B cell (primary cell): ENCODE results near the gene BEX1. TPM values are rescaled to one million over a fixed set of nuclear protein-coding genes. Genes with fewer than 3 reads are reported as not detected.

Source experiments
- ATAC-seq: fragments of 200-7000 bp; cut with Tn5 transposase; one replicate; pipeline ENCODE4 v1.10.0; 2021; ENCODE audit warnings: low read depth, mild to moderate bottlenecking, moderate number of reproducible peaks, moderate library complexity
- CTCF ChIA-PET: fragments of 350-600 bp; sonication (Branson Sonifier 250); formaldehyde crosslinking; loops from one replicate; lab custom pipeline; 2021; ENCODE audit warnings: antibody characterized with exemption, inconsistent platforms; lab: Charles Lee
- POLR2A ChIA-PET: fragments of 350-600 bp; sonication (Branson Sonifier 250); formaldehyde crosslinking; loops from one replicate; lab custom pipeline; 2021; ENCODE audit warnings: antibody characterized with exemption; lab: Charles Lee
- DNase-seq: peaks from one replicate; pipeline ENCODE4 v3.0.0; 2013
- H2AFZ ChIP-seq: 2 replicates; pipeline ENCODE4 v1.6.1; 2012; ENCODE audit warnings: mild to moderate bottlenecking, low read depth, low read length; ENCODE audit not compliant: insufficient read depth, poor library complexity, severe bottlenecking
- H3K27ac ChIP-seq, 2 donors: 1 replicate in 1 of 2; 2 replicates in 1 of 2; pipeline ENCODE4 v1.5.1; 2012 to 2013; ENCODE audit warnings: low read length in 2 of 2, mild to moderate bottlenecking in 2 of 2, moderate library complexity in 1 of 2
- H3K27me3 ChIP-seq, 4 experiments: fragments of 200-600 bp in 1 of 4; sonication (generic) in 1 of 4; replicated peaks in 1 of 4; 1 replicate in 2 of 4; 2 replicates in 2 of 4; pipeline versions ENCODE4 v1.6.1 to v1.7.0; 2013 to 2016; ENCODE audit warnings: low read length in 3 of 4, mild to moderate bottlenecking in 2 of 4, mixed read lengths in 1 of 4, moderate library complexity in 1 of 4; ENCODE audit not compliant: insufficient read depth in 4 of 4, control insufficient read depth in 3 of 4; ENCODE audit errors: control extremely low read depth in 1 of 4
- H3K36me3 ChIP-seq, 2 experiments: replicated peaks in 1 of 2; 1 replicate in 1 of 2; 2 replicates in 1 of 2; pipeline versions ENCODE4 v1.6.1 to v1.7.1; 2013; ENCODE audit warnings: low read length in 1 of 2; ENCODE audit not compliant: insufficient read depth in 2 of 2, control insufficient read depth in 1 of 2; ENCODE audit errors: control extremely low read depth in 1 of 2, extremely low read depth in 1 of 2
- H3K4me1 ChIP-seq, 2 donors: fragments of 200-600 bp in 1 of 2; sonication (generic) in 1 of 2; 1 replicate in 1 of 2; 2 replicates in 1 of 2; pipeline versions ENCODE4 v1.5.1 to v1.6.1; 2013 to 2017; ENCODE audit warnings: low read length in 2 of 2; ENCODE audit not compliant: control insufficient read depth in 2 of 2, insufficient read depth in 2 of 2
- H3K4me2 ChIP-seq: replicated peaks from 2 replicates; pipeline ENCODE3; 2012; ENCODE audit warnings: mild to moderate bottlenecking, low read depth, low read length; ENCODE audit not compliant: poor library complexity, severe bottlenecking
- H3K4me3 ChIP-seq, 5 experiments: fragments of 200-600 bp in 1 of 5; sonication (generic) in 1 of 5; 1 replicate in 3 of 5; 2 replicates in 2 of 5; pipeline versions ENCODE4 v1.5.1 to v1.7.0; 2011 to 2016; ENCODE audit warnings: low read length in 4 of 5, mild to moderate bottlenecking in 4 of 5, low read depth in 2 of 5, control low read depth in 1 of 5, moderate library complexity in 1 of 5; ENCODE audit not compliant: insufficient read depth in 1 of 5; ENCODE audit errors: control extremely low read depth in 1 of 5, extremely low read depth in 1 of 5
- H3K79me2 ChIP-seq: fragments of 200-600 bp; sonication (generic); one replicate; pipeline ENCODE4 v1.6.0; 2016; ENCODE audit warnings: low read length; ENCODE audit not compliant: control insufficient read depth, insufficient read depth
- H3K9ac ChIP-seq: fragments of 200-600 bp; sonication (generic); 2 replicates; pipeline ENCODE4 v1.6.1; 2017; ENCODE audit warnings: mild to moderate bottlenecking, low read length, moderate library complexity
- H3K9me3 ChIP-seq, 3 donors: one replicate each; pipeline versions ENCODE4 v1.6.1 to v1.7.1; 2013; ENCODE audit warnings: low read length in 2 of 3; ENCODE audit not compliant: control insufficient read depth in 2 of 3, insufficient read depth in 1 of 3; ENCODE audit errors: control extremely low read depth in 1 of 3
- H4K20me1 ChIP-seq: 2 replicates; pipeline ENCODE4 v1.6.0; 2012; ENCODE audit warnings: mild to moderate bottlenecking, low read length; ENCODE audit not compliant: insufficient read depth, control insufficient read depth, poor library complexity, severe bottlenecking
- H3K27ac Mint-ChIP-seq: one replicate; pipeline ENCODE4 v1.8.0; 2021; ENCODE audit warnings: mixed read lengths
- H3K27me3 Mint-ChIP-seq: one replicate; pipeline ENCODE4 v1.8.0; 2021; ENCODE audit warnings: mixed read lengths
- H3K4me1 Mint-ChIP-seq: one replicate; pipeline ENCODE4 v1.8.0; 2021; ENCODE audit warnings: mixed read lengths
- H3K4me3 Mint-ChIP-seq: one replicate; pipeline ENCODE4 v1.8.0; 2021; ENCODE audit warnings: mixed read lengths
- H3K9me3 Mint-ChIP-seq: one replicate; pipeline ENCODE4 v1.8.0; 2022; ENCODE audit warnings: mixed read lengths; ENCODE audit not compliant: insufficient read depth
- CTCF ChIP-seq: fragments of 200-600 bp; IDR thresholded peaks from one replicate; pipeline ENCODE4 v1.8.0; 2022; ENCODE audit warnings: antibody characterized with exemption, mild to moderate bottlenecking
- EZH2 ChIP-seq: IDR thresholded peaks from 2 replicates; pipeline ENCODE4 v1.6.1; 2012; ENCODE audit warnings: borderline replicate concordance, low read depth, mild to moderate bottlenecking, moderate library complexity, low read length; ENCODE audit not compliant: insufficient read depth, poor library complexity, severe bottlenecking
- WGBS: methylation state at CpG from one replicate; pipeline ENCODE4 v1.1.5; 2013; ENCODE audit warnings: missing lambda C conversion rate; ENCODE audit not compliant: insufficient coverage; 5-methylcytosine and 5-hydroxymethylcytosine counted together
- intact Hi-C: fragments of 100-400 bp; cut with micrococcal nuclease; formaldehyde crosslinking; loops from one replicate; pipeline ENCODE4 v1.10.0; 2022
- polyA plus RNA-seq: library from polyadenylated mRNA; depleted of rRNA; stranded (reverse); fragments of >200 nt; gene quantifications from 2 replicates; pipeline ENCODE4 v1.2.3, GENCODE V29; 2012
- total RNA-seq, 2 donors: library from RNA; stranded (reverse); fragments of 120-200 nt in 1 of 2; gene quantifications; 1 replicate in 1 of 2; 2 replicates in 1 of 2; pipeline versions ENCODE4 v1.2.3 to v1.2.4, GENCODE V29; 2013 to 2022

BEX1 gene
- total and polyA plus RNA-seq, 2 donors (not counting 1 experiment from before 2014, with no cell fraction given), result 0.84 TPM; not detected in 1

GRCh38 chrX:103100484-103100883, 36.5 kb upstream of the BEX1 start:
- Mint-ChIP-seq H3K27me3 (no peaks in the 10 kb centered on the region), H3K4me3 (no peak overlapping the region), H3K9me3 (no peaks in the 10 kb centered on the region), H3K27ac (no peak overlapping the region), H3K4me1 (no peaks in the 10 kb centered on the region)
- no peak overlapping the region for H3K27ac ChIP-seq
- ChIA-PET POLR2A (no interaction called here), CTCF (no interaction called here)
- ATAC-seq (no peak), DNase-seq (no peak)
- H3K9me3 ChIP-seq, result no peaks in the 10 kb centered on the region
- no peaks in the 10 kb centered on the region for H3K36me3 ChIP-seq
- no peak overlapping the region for H2AFZ ChIP-seq
- H3K4me1 ChIP-seq, result no peaks in the 10 kb centered on the region
- no peaks in the 10 kb centered on the region for H3K27me3 ChIP-seq
- H4K20me1 ChIP-seq, result no peaks in the 10 kb centered on the region
- H3K4me2 ChIP-seq, result no peak overlapping the region
- no peak overlapping the region for H3K4me3 ChIP-seq
- no peak overlapping the region for H3K9ac ChIP-seq
- TF ChIP-seq CTCF (no peak), EZH2 (no peak)
- no CpG with 5 or more reads among the region's 4 CpGs for WGBS
- H3K79me2 ChIP-seq, result no peaks in the 10 kb centered on the region
- intact Hi-C loops, result no loop called here

GRCh38 chrX:103099691-103100090, 35.7 kb upstream of the BEX1 start:
- Histone ChIP-seq H2AFZ (no peak overlapping the region), H3K4me2 (no peak overlapping the region), H3K79me2 (no peaks in the 10 kb centered on the region), H3K36me3 (no peaks in the 10 kb centered on the region), H3K27ac (no peak overlapping the region), H3K9me3 (no peaks in the 10 kb centered on the region), H3K9ac (no peak overlapping the region), H3K4me3 (no peak overlapping the region), H4K20me1 (no peaks in the 10 kb centered on the region), H3K4me1 (no peaks in the 10 kb centered on the region), H3K27me3 (no peaks in the 10 kb centered on the region)
- DNase-seq (no peak), ATAC-seq (no peak)
- ChIA-PET POLR2A (no interaction called here), CTCF (no interaction called here)
- no peaks in the 10 kb centered on the region for H3K4me1 Mint-ChIP-seq
- no peaks in the 10 kb centered on the region for H3K9me3 Mint-ChIP-seq
- intact Hi-C loops, result no loop called here
- WGBS, result no CpG with 5 or more reads among the region's 4 CpGs
- H3K27ac Mint-ChIP-seq, result no peak overlapping the region
- H3K4me3 Mint-ChIP-seq, result no peak overlapping the region
- TF ChIP-seq CTCF (no peak), EZH2 (no peak)
- no peaks in the 10 kb centered on the region for H3K27me3 Mint-ChIP-seq
